K562 (cell line): ENCODE data around the gene FRYL. TPM values are rescaled to one million over a fixed set of nuclear protein-coding genes. Genes with fewer than 3 reads are reported as not detected.

Experiments
- CREBBP ChIP-seq: IDR thresholded peaks from one replicate; pipeline ENCODE4 v1.6.1; 2012; ENCODE audit warnings: low read depth, mild to moderate bottlenecking, control low read depth, inconsistent platforms, low read length
- E2F3 ChIP-seq: fragments of 250-450 bp; sonication (Bioruptor Pico); IDR thresholded peaks from 2 replicates; pipeline ENCODE4 v1.4.0; 2020; ENCODE audit warnings: mild to moderate bottlenecking
- FOXM1 ChIP-seq, 2 experiments: fragments of 450-650 bp in 1 of 2; sonication (generic) in 1 of 2; formaldehyde crosslinking in 1 of 2; IDR thresholded peaks; 2 replicates each; pipeline versions ENCODE4 v1.6.1 to v1.9.0; 2017 to 2022; ENCODE audit warnings: low read depth in 2 of 2, mild to moderate bottlenecking in 2 of 2, missing genetic modification reagents in 1 of 2, moderate library complexity in 1 of 2
- GATA2 ChIP-seq: sonication (generic); formaldehyde crosslinking; IDR thresholded peaks from 2 replicates; pipeline ENCODE4 v1.4.0; 2020; ENCODE audit warnings: mild to moderate bottlenecking, missing genetic modification reagents
- HDAC1 ChIP-seq, 2 experiments: fragments of 450-650 bp; IDR thresholded peaks; 2 replicates each; pipeline ENCODE4 v1.6.1; 2016 to 2017; ENCODE audit warnings: inconsistent platforms in 1 of 2, mild to moderate bottlenecking in 1 of 2, moderate library complexity in 1 of 2
- HDAC6 ChIP-seq: IDR thresholded peaks from 2 replicates; pipeline ENCODE4 v1.6.1; 2012; ENCODE audit warnings: low read depth, mild to moderate bottlenecking, control low read depth, inconsistent platforms, low read length, moderate library complexity
- HSF4 ChIP-seq: fragments of 250-450 bp; sonication (Bioruptor Pico); IDR thresholded peaks from 2 replicates; pipeline ENCODE4 v2.1.2; 2022; ENCODE audit warnings: mild to moderate bottlenecking, moderate library complexity, borderline replicate concordance
- ILF3 ChIP-seq: fragments of 450-650 bp; IDR thresholded peaks from 2 replicates; pipeline ENCODE4 v1.6.1; 2018; ENCODE audit warnings: antibody characterized with exemption, mild to moderate bottlenecking, moderate library complexity, borderline replicate concordance
- NEUROD1 ChIP-seq: fragments of 150-350 bp; IDR thresholded peaks from 2 replicates; pipeline ENCODE4 v1.6.1; 2014; ENCODE audit warnings: borderline replicate concordance, low read length, low read depth; ENCODE audit not compliant: partially characterized antibody
- PKNOX1 ChIP-seq: fragments of 450-650 bp; IDR thresholded peaks from 2 replicates; pipeline ENCODE4 v1.6.1; 2016
- RAD21 ChIP-seq, 2 experiments: fragments of 250-450 bp in 1 of 2; fragments of 450-650 bp in 1 of 2; sonication (Bioruptor Pico) in 1 of 2; formaldehyde crosslinking in 1 of 2; IDR thresholded peaks in 1 of 2; conservative IDR thresholded peaks in 1 of 2; 2 replicates each; pipeline versions ENCODE4 v1.4.0 to v1.8.0; 2020 to 2022; ENCODE audit warnings: mild to moderate bottlenecking in 2 of 2, moderate library complexity in 1 of 2
- SAFB ChIP-seq: fragments of 200-400 bp; formaldehyde crosslinking; IDR thresholded peaks from 2 replicates; pipeline ENCODE4 v1.6.1; 2017; ENCODE audit warnings: low read depth, low read length, borderline replicate concordance
- SIX5 ChIP-seq, 2 experiments: IDR thresholded peaks; 2 replicates each; pipeline ENCODE4 v1.6.1; 2011; ENCODE audit warnings: low read length in 2 of 2, borderline replicate concordance in 1 of 2, low read depth in 1 of 2, mild to moderate bottlenecking in 1 of 2, moderate library complexity in 1 of 2; ENCODE audit not compliant: insufficient read depth in 1 of 2
- SMARCA5 ChIP-seq: fragments of 450-650 bp; IDR thresholded peaks from 2 replicates; pipeline ENCODE4 v1.6.1; 2016
- SMC3 ChIP-seq: conservative IDR thresholded peaks from 2 replicates; pipeline ENCODE4 v1.6.1; 2011; ENCODE audit warnings: low read depth, low read length, improper control_type of control experiment; ENCODE audit not compliant: insufficient read depth
- TFAM ChIP-seq: fragments of 250-450 bp; sonication (Bioruptor Pico); conservative IDR thresholded peaks from 2 replicates; pipeline ENCODE4 v1.5.0; 2021; ENCODE audit warnings: mild to moderate bottlenecking, moderate library complexity
- THRB ChIP-seq: fragments of 450-650 bp; formaldehyde crosslinking; conservative IDR thresholded peaks from 2 replicates; pipeline ENCODE4 v1.4.0; 2022; ENCODE audit warnings: mild to moderate bottlenecking, missing genetic modification characterization
- USF1 ChIP-seq: sonication (generic); formaldehyde crosslinking; IDR thresholded peaks from 2 replicates; pipeline ENCODE4 v1.9.0; 2022; ENCODE audit warnings: mild to moderate bottlenecking, missing genetic modification reagents
- ZNF280A ChIP-seq: fragments of 450-650 bp; IDR thresholded peaks from 2 replicates; pipeline ENCODE4 v1.6.1; 2018; ENCODE audit warnings: mild to moderate bottlenecking, low read depth; ENCODE audit not compliant: partially characterized antibody
- ZNF282 ChIP-seq: sonication (generic); formaldehyde crosslinking; IDR thresholded peaks from 2 replicates; pipeline ENCODE4 v1.8.1; 2023; ENCODE audit warnings: missing genetic modification reagents
- ZNF354B ChIP-seq: fragments of 250-450 bp; sonication (Bioruptor Pico); IDR thresholded peaks from 2 replicates; pipeline ENCODE4 v1.4.0; 2020
- polyA plus RNA-seq, 8 experiments: library from polyadenylated mRNA; depleted of rRNA in 4 of 8; stranded (reverse) in 5 of 8; unstranded in 3 of 8; fragments of >200 nt; fragmentation: Nextera tagmentation in 2 of 8; fragmentation: Illumina TruSeq in 1 of 8; extraction: Ambion mirVana in 2 of 8; extraction: Trizol in 1 of 8; gene quantifications; 2 replicates each; pipeline versions ENCODE4 v1.2.1 to v1.2.3, GENCODE V29; 2011 to 2014; ENCODE audit warnings: inconsistent platforms in 1 of 8, missing spikeins in 1 of 8
- total RNA-seq, 7 experiments: library from RNA; depleted of rRNA in 6 of 7; stranded (reverse); fragments of >200 nt in 6 of 7; fragmentation: Illumina TruSeq in 2 of 7; extraction: Trizol in 2 of 7; gene quantifications; 2 replicates each; pipeline versions ENCODE4 v1.2.1 to v1.2.3, GENCODE V29; 2011 to 2021; ENCODE audit warnings: low replicate concordance in 1 of 7
- TF ChIP-seq, protein P1 (sequence below): IDR thresholded peaks from 3 replicates; pipeline ENCODE4 v1.6.1; 2011; ENCODE audit warnings: borderline replicate concordance, mild to moderate bottlenecking; ENCODE audit not compliant: insufficient read length, insufficient read depth

FRYL gene
- total and polyA plus RNA-seq, 9 of the 15 experiments (the other 6 are each of a cell fraction or from before 2014, with no cell fraction given) = 7.2 to 34.9 (median 15.9) TPM

- TF ChIP-seq THRB (CRISPR knock-in tag) = no peak
- no peak for TF ChIP-seq ZNF280A
- no peak for TF ChIP-seq USF1 (CRISPR knock-in tag)
- TF ChIP-seq HDAC6 = no peak
- no peak for TF ChIP-seq E2F3
- TF ChIP-seq SIX5 (IDR thresholded peaks at IDR 0.05; ENCODE audit: borderline replicate concordance in 1 of 2, insufficient read depth in 1 of 2, low read depth in 1 of 2, low read length in 2 of 2) = no peak
- TF ChIP-seq NEUROD1 = no peak
- TF ChIP-seq FOXM1 (IDR thresholded peaks at IDR 0.05; ENCODE audit: low read depth) = no peak
- no peak for TF ChIP-seq FOXM1 (CRISPR knock-in tag; IDR thresholded peaks at IDR 0.05; ENCODE audit: low read depth)
- peak; percentile 43 to 74; a peak in 3 of 4 replicates for TF ChIP-seq RAD21 (CRISPR knock-in tag; conservative IDR thresholded peaks at IDR 0.05 in 1 of 2, IDR thresholded peaks at IDR 0.05 in 1 of 2)
- TF ChIP-seq SMARCA5 = no peak
- TF ChIP-seq ILF3 = no peak
- TF ChIP-seq TFAM (CRISPR knock-in tag) = no peak
- TF ChIP-seq HSF4 (CRISPR knock-in tag) = no peak
- no peak for TF ChIP-seq ZNF282
- TF ChIP-seq SAFB = no peak
- TF ChIP-seq GATA2 = no peak
- 0 out of 2 replicates have a peak, but pooled peaks have one; percentile 29 for TF ChIP-seq SMC3
- TF ChIP-seq CREBBP = no peak
- TF ChIP-seq HDAC1 (IDR thresholded peaks at IDR 0.05) = no peak
- no peak for TF ChIP-seq PKNOX1
- TF ChIP-seq ZNF354B = no peak
- TF ChIP-seq, protein P1, sequence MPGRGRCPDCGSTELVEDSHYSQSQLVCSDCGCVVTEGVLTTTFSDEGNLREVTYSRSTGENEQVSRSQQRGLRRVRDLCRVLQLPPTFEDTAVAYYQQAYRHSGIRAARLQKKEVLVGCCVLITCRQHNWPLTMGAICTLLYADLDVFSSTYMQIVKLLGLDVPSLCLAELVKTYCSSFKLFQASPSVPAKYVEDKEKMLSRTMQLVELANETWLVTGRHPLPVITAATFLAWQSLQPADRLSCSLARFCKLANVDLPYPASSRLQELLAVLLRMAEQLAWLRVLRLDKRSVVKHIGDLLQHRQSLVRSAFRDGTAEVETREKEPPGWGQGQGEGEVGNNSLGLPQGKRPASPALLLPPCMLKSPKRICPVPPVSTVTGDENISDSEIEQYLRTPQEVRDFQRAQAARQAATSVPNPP = no peak
These were observed 98.2 kb downstream of the FRYL start (continued) for GRCh38 chr4:48681856-48682255.
